ENCODE data around the gene PSME4.
"Not testable (repeated sequence)": the region's sequence is repeated elsewhere in the genome, so short reads cannot be mapped to it uniquely, and the experiment has no call there.

PSME4 gene

DNA sequence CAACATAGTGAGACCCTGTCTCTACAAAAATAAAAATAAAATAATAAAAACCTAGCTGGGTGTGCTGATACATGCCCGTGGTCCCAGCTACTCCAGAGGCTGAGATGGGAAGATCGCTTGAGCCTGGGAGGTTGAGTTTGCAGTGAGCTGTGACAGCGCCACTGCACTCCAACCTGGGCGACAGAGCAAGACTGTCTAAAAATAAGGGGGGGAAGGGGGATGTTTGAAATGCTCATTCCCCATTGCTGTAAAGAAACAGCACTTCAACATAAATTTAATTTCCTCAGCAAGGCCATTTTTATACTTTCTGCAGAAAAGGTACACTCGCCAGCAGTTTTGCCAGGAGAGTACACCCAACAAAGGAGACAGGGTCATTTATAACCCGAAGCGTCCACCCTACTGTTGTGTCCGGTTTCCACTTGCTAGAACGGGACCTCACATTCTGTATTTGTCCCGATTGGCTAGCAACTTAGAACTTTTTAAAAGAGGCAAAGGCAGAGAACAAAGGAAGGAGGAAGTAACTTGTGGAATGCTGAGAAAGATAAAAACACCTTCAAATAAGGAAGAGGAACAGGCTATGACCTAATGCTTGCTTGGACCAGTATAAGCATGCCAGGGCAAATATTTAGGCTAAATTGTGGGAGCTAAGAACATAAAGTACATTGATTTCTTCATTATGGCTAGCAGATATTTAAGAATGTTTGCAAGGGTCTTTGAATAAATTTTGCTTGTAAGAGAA lies 9.1 kb downstream of the PSME4 start:
- H3K4me3 ChIP-seq (ENCODE audit: low read depth in 1 of 2, low read length in 2 of 2); H3K36me3 ChIP-seq (ENCODE audit: insufficient read depth, low read length); H3K27me3 ChIP-seq (ENCODE audit: control insufficient read depth in 1 of 2, insufficient read depth in 2 of 2, low read length in 2 of 2); H3K9me3 ChIP-seq (ENCODE audit: low read length); H3K27ac ChIP-seq (ENCODE audit: low read depth, low read length); H3K9ac ChIP-seq (ENCODE audit: low read length): not testable (repeated sequence)
- peaks cover 11% of the 10 kb centered on the region for H3K4me1 ChIP-seq (ENCODE audit: insufficient read depth, low read length)

DNA sequence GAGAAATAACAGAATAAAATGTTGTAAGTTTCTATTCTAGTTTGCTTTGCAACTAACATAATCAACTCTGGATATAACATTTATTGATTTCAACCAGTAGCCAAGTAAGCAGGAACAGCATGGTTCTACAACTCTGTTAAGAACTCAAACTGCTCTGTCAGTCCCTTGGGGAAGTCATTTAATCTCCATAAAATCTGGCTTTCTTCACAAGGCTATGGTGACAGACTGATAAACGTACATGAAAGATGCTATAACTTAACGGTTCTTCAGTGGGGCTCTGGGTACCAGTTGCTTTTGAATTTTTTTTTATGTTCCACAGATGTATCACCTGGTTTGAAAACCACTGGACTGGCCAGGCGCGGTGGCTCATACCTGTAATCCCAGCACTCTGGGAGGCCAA lies 10.3 kb downstream of the PSME4 start:
- H3K27me3 ChIP-seq (ENCODE audit: control insufficient read depth in 1 of 2, insufficient read depth in 2 of 2, low read length in 2 of 2) = no peaks in the 10 kb centered on the region
- H3K9me3 ChIP-seq (ENCODE audit: low read length) = no peaks in the 10 kb centered on the region
- H3K9ac ChIP-seq (ENCODE audit: low read length) = no peak overlapping the region
- H3K4me1 ChIP-seq (ENCODE audit: insufficient read depth, low read length) = peaks cover 11% of the 10 kb centered on the region
- no peak overlapping the region for H3K27ac ChIP-seq (ENCODE audit: low read depth, low read length)
- no peaks in the 10 kb centered on the region for H3K36me3 ChIP-seq (ENCODE audit: insufficient read depth, low read length)
- H3K4me3 ChIP-seq (ENCODE audit: low read depth in 1 of 2, low read length in 2 of 2) = no peak overlapping the region

- Histone ChIP-seq H3K4me1 (ENCODE audit: insufficient read depth, low read length) (peaks cover 4% of the 10 kb centered on the region), H3K27me3 (ENCODE audit: control insufficient read depth in 1 of 2, insufficient read depth in 2 of 2, low read length in 2 of 2) (no peaks in the 10 kb centered on the region), H3K36me3 (ENCODE audit: insufficient read depth, low read length) (no peaks in the 10 kb centered on the region), H3K4me3 (ENCODE audit: low read depth in 1 of 2, low read length in 2 of 2) (no peak overlapping the region), H3K9me3 (ENCODE audit: low read length) (no peaks in the 10 kb centered on the region), H3K9ac (ENCODE audit: low read length) (no peak overlapping the region), H3K27ac (ENCODE audit: low read depth, low read length) (no peak overlapping the region)
These were observed 12.3 kb downstream of the PSME4 start for GRCh38 chr2:53958443-53958842.

- Histone ChIP-seq H3K27ac (ENCODE audit: low read depth, low read length) (no peak overlapping the region), H3K27me3 (ENCODE audit: control insufficient read depth in 1 of 2, insufficient read depth in 2 of 2, low read length in 2 of 2) (no peaks in the 10 kb centered on the region), H3K9me3 (ENCODE audit: low read length) (no peaks in the 10 kb centered on the region), H3K4me1 (ENCODE audit: insufficient read depth, low read length) (no peaks in the 10 kb centered on the region), H3K9ac (ENCODE audit: low read length) (no peak overlapping the region), H3K36me3 (ENCODE audit: insufficient read depth, low read length) (peaks cover 4% of the 10 kb centered on the region), H3K4me3 (ENCODE audit: low read depth in 1 of 2, low read length in 2 of 2) (no peak overlapping the region)
These were observed 18.3 kb downstream of the PSME4 start for GRCh38 chr2:53952519-53952918.

DNA sequence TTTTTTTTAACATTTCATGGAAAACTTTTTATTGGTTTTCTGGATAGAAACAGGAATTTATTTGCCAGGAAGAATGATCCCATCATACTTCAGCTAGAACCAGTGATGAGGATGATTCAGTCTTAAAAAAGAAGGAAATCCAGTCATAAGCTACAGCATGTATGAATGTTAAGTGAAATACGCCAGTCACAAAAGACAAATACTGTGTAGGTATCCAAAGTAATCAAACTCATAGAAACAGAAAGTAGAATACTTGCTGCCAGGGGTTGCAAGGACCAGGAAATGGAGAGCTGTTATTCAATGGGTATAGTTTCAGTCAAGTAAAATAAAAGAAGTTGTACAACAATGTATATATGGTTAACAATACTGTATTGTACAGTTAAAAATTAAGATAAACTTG lies 21.3 kb downstream of the PSME4 start:
- Histone ChIP-seq H3K4me3 (ENCODE audit: low read depth in 1 of 2, low read length in 2 of 2) (no peak overlapping the region), H3K36me3 (ENCODE audit: insufficient read depth, low read length) (peaks cover 18% of the 10 kb centered on the region), H3K9me3 (ENCODE audit: low read length) (no peaks in the 10 kb centered on the region), H3K27me3 (ENCODE audit: control insufficient read depth in 1 of 2, insufficient read depth in 2 of 2, low read length in 2 of 2) (no peaks in the 10 kb centered on the region), H3K4me1 (ENCODE audit: insufficient read depth, low read length) (peaks cover 5% of the 10 kb centered on the region), H3K27ac (ENCODE audit: low read depth, low read length) (no peak overlapping the region), H3K9ac (ENCODE audit: low read length) (no peak overlapping the region)

GRCh38 chr2:53945538-53945937 lies 25.3 kb downstream of the PSME4 start:
- peaks cover 12% of the 10 kb centered on the region for H3K4me1 ChIP-seq (ENCODE audit: insufficient read depth, low read length)
- H3K27me3 ChIP-seq (ENCODE audit: control insufficient read depth in 1 of 2, insufficient read depth in 2 of 2, low read length in 2 of 2) = no peaks in the 10 kb centered on the region
- no peak overlapping the region for H3K9ac ChIP-seq (ENCODE audit: low read length)
- no peaks in the 10 kb centered on the region for H3K9me3 ChIP-seq (ENCODE audit: low read length)
- H3K27ac ChIP-seq (ENCODE audit: low read depth, low read length) = no peak overlapping the region
- no peak overlapping the region for H3K4me3 ChIP-seq (ENCODE audit: low read depth in 1 of 2, low read length in 2 of 2)
- peaks cover 27% of the 10 kb centered on the region for H3K36me3 ChIP-seq (ENCODE audit: insufficient read depth, low read length)

- Histone ChIP-seq H3K27ac (ENCODE audit: low read depth, low read length) (no peak overlapping the region), H3K9me3 (ENCODE audit: low read length) (no peaks in the 10 kb centered on the region), H3K27me3 (ENCODE audit: control insufficient read depth in 1 of 2, insufficient read depth in 2 of 2, low read length in 2 of 2) (no peaks in the 10 kb centered on the region), H3K9ac (ENCODE audit: low read length) (no peak overlapping the region), H3K36me3 (ENCODE audit: insufficient read depth, low read length) (peaks cover 27% of the 10 kb centered on the region), H3K4me3 (ENCODE audit: low read depth in 1 of 2, low read length in 2 of 2) (no peak overlapping the region), H3K4me1 (ENCODE audit: insufficient read depth, low read length) (peaks cover 12% of the 10 kb centered on the region)
These were observed 26.3 kb downstream of the PSME4 start for GRCh38 chr2:53944542-53944941.

DNA sequence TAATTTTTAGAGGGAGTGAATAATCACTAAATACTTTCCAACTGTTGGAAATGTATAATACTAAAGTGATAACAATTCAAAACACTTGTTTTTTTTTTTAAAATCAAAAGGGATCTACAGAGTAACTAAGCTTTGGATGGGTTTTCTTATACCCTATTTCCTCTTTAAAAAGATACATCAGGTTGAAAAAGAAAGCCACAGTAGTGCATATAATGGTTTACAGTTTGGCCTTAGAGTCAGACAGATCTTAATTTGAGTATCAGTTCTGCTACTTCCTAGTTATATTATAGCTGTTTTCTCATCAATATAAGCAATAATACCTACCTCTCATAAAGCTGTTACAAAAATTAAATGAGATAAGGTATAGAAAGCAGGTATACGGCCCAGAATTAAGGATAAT lies 28.5 kb downstream of the PSME4 start:
- Histone ChIP-seq H3K36me3 (ENCODE audit: insufficient read depth, low read length) (peaks cover 23% of the 10 kb centered on the region), H3K4me1 (ENCODE audit: insufficient read depth, low read length) (peaks cover 12% of the 10 kb centered on the region), H3K27ac (ENCODE audit: low read depth, low read length) (no peak overlapping the region), H3K27me3 (ENCODE audit: control insufficient read depth in 1 of 2, insufficient read depth in 2 of 2, low read length in 2 of 2) (no peaks in the 10 kb centered on the region), H3K9ac (ENCODE audit: low read length) (no peak overlapping the region), H3K4me3 (ENCODE audit: low read depth in 1 of 2, low read length in 2 of 2) (no peak overlapping the region), H3K9me3 (ENCODE audit: low read length) (no peaks in the 10 kb centered on the region)

DNA sequence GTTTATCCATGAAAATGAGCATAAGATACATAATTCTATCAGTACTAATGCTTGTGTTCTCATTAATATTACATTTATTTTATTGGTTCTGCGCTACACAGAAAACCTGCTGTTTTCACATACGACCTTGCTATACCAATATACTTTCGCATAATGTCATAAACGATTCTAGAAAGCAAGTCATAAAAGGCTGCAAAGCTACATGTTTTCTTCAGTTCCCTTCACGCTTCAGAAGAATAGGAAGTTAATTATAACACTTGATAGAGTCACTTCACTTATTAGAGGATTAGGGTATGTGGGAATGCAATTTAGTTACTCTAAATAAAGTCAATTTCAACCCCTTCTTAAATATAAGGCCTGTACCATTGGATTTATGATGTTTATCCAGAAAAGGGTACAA lies 29.0 kb downstream of the PSME4 start:
- H3K36me3 ChIP-seq (ENCODE audit: insufficient read depth, low read length) = peaks cover 18% of the 10 kb centered on the region
- no peak overlapping the region for H3K27ac ChIP-seq (ENCODE audit: low read depth, low read length)
- no peaks in the 10 kb centered on the region for H3K9me3 ChIP-seq (ENCODE audit: low read length)
- H3K27me3 ChIP-seq (ENCODE audit: control insufficient read depth in 1 of 2, insufficient read depth in 2 of 2, low read length in 2 of 2) = no peaks in the 10 kb centered on the region
- peaks cover 12% of the 10 kb centered on the region for H3K4me1 ChIP-seq (ENCODE audit: insufficient read depth, low read length)
- no peak overlapping the region for H3K9ac ChIP-seq (ENCODE audit: low read length)
- H3K4me3 ChIP-seq (ENCODE audit: low read depth in 1 of 2, low read length in 2 of 2) = no peak overlapping the region

DNA sequence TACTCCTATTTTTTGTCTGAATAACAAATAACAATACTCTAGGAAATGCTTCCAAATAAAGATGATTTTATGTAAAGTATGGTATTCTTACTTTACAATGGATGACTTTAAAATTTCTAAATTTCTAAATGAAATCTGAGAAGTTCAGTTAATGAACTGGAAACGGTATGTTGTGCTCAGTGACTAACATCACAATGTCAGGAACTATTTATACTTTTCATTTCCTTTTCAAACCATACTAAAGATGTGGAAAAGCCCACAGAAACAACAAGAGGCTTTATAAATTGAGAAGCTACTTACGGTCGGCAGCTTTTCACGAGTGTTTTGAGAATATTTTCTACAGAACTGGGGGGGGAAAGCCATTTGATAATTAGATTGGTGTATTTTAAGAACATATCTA lies 31.1 kb downstream of the PSME4 start:
- Histone ChIP-seq H3K9ac (ENCODE audit: low read length) (no peak overlapping the region), H3K36me3 (ENCODE audit: insufficient read depth, low read length) (peaks cover 17% of the 10 kb centered on the region), H3K27me3 (ENCODE audit: control insufficient read depth in 1 of 2, insufficient read depth in 2 of 2, low read length in 2 of 2) (no peaks in the 10 kb centered on the region), H3K4me3 (ENCODE audit: low read depth in 1 of 2, low read length in 2 of 2) (no peak overlapping the region), H3K4me1 (ENCODE audit: insufficient read depth, low read length) (peaks cover 7% of the 10 kb centered on the region), H3K27ac (ENCODE audit: low read depth, low read length) (no peak overlapping the region), H3K9me3 (ENCODE audit: low read length) (no peaks in the 10 kb centered on the region)

DNA sequence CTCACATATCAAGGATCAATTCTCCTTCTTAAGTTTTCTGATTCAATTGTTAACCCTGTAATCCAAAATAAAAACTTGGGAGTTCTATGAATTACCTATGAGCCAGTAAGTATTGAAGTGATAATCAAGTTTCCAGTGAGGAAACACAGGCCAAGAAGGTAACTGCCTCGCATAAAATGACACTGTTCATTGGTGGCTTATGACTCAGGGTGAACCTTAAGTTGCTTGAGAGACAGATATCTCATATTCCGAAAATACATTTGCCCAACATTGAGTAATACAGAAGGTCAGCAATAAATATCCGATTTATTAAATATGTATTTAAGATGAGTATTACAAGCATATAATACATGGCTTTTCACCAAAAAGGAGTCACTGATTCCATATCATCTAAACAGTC lies 31.9 kb downstream of the PSME4 start:
- Histone ChIP-seq H3K9ac (ENCODE audit: low read length) (no peak overlapping the region), H3K4me1 (ENCODE audit: insufficient read depth, low read length) (peaks cover 7% of the 10 kb centered on the region), H3K36me3 (ENCODE audit: insufficient read depth, low read length) (peaks cover 17% of the 10 kb centered on the region), H3K27ac (ENCODE audit: low read depth, low read length) (no peak overlapping the region), H3K4me3 (ENCODE audit: low read depth in 1 of 2, low read length in 2 of 2) (no peak overlapping the region), H3K27me3 (ENCODE audit: control insufficient read depth in 1 of 2, insufficient read depth in 2 of 2, low read length in 2 of 2) (no peaks in the 10 kb centered on the region), H3K9me3 (ENCODE audit: low read length) (no peaks in the 10 kb centered on the region)

DNA sequence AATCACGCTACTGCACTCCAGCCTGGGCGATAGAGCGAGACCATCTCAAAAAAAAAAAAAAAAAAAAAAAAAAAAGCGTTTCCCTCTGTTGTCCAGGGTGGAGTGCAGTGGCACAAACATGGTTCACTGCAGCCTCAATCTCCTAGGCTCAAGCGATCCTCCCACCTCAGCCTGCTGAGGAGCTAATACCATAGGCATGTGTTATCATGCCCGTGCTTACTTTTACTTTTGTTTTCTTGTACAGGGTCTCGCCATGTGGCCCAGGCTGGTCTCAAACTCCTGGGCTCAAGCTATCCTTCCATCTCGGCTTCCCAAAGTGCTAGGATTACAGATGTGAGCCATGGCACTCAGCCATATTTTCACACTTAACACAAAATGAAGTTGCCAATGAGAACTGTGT lies 37.5 kb downstream of the PSME4 start:
- no peaks in the 10 kb centered on the region for H3K27me3 ChIP-seq (ENCODE audit: control insufficient read depth in 1 of 2, insufficient read depth in 2 of 2, low read length in 2 of 2)
- no peak overlapping the region for H3K27ac ChIP-seq (ENCODE audit: low read depth, low read length)
- no peaks in the 10 kb centered on the region for H3K9me3 ChIP-seq (ENCODE audit: low read length)
- no peaks in the 10 kb centered on the region for H3K4me1 ChIP-seq (ENCODE audit: insufficient read depth, low read length)
- H3K4me3 ChIP-seq (ENCODE audit: low read depth in 1 of 2, low read length in 2 of 2) = no peak overlapping the region
- H3K9ac ChIP-seq (ENCODE audit: low read length) = no peak overlapping the region
- peaks cover 39% of the 10 kb centered on the region for H3K36me3 ChIP-seq (ENCODE audit: insufficient read depth, low read length)

All from muscle layer of colon (tissue), 2 donors.